COLO668 (cell line): ENCODE data around the gene CADM1.

Experiments
- DNase-seq: peaks from one replicate; lab custom pipeline; 2025; ENCODE audit not compliant: unreplicated experiment; lab: John Stamatoyannopoulos, UW

The CADM1 gene

DNA sequence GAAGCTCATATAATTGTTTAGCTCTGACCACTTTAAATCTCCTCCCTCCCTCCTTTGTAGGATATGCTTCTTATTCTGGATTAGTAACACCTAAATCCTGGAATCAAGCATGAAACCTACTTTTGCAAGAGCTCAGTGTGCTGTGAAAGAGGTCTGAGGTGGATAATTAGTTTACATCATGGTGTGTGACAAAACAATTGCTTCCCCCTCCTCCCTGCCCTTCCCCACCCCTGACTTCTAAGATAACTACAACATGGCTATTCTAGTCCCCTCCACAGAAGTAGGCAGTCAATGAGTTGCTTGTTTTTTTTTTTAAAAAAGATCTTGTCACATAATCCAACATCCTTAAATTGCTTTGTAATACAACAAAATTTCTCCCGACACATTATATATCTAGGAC lies 314.0 kb downstream of the CADM1 start:
- DNase-seq = no peak

DNA sequence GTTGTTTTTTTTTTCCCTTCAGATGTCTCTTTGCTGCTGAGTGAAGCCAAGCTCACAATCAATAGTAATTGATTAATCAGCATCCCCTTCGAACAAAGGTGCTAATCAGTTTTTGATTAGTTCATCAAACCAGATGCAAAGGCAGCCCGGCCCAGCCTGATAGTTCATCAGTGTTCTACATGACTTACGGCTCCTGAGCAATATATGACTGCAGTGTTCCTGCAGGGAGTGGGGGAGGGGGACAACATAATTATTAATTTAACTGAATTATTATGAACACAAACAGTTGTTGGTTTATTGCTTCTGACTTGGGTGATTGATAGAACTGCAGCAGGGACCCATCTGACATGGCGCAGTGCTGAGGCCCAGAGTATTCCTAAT lies 315.3 kb downstream of the CADM1 start:
- no peak for DNase-seq

DNA sequence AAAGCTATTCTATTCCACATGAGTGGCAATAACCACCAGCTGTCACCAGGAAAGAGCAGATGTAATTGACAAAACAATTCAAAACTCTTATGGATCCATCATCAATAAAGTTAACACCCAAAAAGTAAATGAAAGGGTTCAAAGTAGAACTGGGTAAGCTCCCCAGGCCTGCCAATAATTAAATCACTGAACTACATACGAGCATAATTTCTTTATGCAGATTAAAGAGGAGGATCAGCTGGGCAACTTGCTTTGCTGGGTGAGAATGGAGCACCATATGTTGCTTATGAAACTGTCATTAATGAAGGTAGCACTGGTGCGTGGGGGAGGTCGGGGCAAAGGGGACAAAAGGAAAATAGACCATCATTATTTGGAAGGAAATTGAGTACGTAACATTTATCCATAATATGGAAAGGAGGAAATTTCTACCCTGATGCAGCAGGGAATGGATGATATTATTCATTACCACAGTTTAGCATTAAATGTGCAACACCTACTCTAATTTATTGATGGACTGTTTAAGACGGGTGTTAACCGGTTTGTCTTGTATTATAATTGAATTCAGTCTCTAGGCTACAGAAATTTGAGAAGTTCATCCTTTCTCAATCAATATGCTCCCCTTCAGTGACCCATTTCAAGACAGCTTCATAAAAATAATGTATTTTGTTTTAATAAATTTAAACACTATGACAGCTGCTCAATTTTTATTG lies 315.9 kb downstream of the CADM1 start:
- DNase-seq = no peak

DNA sequence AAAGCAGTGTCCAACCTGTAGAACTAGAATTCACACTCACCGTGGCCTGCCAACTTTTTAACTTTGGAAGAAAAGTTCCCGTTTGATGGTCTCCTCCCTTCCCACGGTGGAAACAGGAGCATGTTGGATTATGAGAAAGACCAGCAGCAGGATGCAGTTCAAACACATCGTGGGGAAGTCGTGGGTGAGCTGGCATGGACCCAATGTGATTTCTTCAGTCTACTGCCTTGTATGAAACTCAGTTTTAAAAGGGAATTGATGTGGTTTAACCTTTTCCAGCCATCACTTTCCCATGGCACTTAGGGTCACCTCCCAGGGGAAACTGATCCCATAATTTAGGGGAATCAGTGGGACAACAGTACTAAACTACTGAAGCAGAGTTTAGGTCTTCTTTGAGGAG lies 318.3 kb downstream of the CADM1 start:
- no peak for DNase-seq

DNA sequence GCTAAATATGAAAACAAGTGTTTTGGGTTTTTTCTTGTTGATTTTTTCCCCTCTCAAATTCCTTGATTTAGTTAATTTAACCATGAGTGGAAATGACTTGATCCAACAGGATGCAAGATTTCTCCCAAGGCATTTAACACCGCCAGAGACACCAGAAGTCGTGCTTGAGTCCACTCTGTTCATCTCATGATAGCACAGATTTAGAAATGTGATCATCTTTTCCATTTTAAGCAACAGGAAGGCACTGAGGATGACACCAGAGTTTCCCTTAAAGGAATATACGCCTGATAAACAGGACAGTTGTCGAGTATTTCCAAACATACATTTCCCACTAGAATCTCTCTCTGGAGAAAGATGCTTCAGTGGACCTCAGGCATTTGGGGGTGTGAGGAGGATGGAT lies 318.7 kb downstream of the CADM1 start:
- DNase-seq = no peak

DNA sequence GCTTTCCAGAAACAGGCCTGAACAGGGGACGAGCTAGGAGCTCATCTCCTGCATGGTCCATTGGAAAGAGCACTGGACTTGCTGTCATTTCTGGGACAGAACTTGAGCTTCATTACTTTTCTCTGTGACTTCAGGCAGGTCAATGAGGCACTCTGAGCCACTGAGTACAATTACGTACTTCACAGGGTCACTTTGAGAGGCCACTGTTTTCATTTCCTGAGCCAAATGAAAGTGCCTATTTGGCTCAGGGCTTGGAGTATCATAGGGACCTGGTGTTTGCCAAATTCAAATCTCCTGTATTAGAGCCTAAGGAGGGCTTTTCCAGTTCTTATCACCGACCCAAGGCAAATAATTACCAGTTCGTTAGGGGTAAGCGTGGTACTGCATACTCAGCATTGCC lies 319.3 kb downstream of the CADM1 start:
- no peak for DNase-seq

DNA sequence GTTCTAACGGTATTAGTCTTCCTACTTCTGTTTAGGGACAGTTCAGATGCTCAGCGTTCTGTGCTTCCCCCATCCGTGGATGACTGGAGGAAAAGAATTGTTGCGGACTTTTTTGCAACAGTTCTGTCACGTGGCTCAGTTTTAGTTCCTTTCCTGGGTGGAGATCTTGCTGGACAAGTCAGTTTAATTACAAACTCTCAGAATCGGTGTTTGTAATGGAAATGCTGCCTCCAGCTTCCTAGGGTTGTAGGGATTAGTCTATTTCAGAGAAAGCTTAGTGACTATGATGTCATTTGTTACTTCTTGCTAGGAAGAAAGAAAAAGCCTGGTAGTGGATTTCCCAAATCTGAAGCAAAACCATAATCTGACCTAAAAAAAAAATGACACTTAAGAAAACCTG lies 320.4 kb downstream of the CADM1 start:
- DNase-seq = no peak

DNA sequence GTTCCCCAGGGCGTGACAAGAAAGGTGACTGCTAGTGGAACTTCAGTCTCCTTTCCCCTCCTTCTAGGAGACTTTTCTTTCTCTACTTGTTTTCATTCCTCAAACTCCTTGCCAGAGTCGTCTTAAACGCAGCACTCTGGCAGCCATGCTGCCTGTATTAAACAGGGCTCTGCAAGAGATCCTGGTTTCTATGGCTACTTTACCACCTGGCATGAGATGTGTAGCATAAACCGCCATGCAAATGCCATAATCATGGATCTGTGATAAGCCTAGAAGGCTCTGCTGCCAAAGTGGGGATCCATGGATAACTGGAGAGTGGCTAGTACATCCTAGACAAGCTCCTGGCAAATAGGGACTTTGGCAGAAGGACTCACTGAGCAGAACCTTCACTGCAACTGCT lies 321.1 kb downstream of the CADM1 start:
- no peak for DNase-seq

DNA sequence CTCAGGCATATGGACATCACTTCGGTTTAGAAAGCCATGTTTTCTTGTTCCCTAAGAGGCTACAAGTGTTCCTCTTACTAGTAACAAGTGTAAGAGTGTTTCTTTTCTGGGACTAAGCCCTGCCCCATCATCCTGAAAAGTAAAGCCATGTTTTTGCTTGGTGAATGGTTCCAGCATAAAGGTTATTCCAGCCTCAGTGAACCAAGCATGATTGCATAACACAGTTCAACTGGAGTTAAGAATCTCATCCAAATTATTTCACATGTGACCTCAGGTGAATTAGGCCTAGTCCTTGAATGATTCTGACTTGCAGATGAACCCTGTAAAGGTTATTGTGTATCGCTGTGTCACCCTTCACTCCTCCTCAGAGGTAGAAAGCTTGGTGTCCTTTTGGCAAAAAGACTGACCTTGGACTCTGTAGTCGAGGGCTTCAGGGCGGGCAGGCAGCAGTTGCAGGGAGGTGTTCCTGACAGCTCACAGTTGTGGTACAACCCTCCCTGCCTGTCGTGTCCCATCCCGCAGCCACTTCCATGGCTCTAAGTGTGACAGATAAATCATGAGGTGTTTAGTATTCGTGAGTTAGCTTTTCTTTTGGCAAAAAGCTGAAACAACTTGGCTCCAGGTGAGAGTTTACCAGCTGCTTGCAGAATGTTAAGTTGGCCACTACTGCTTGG lies 321.8 kb downstream of the CADM1 start:
- no peak for DNase-seq

DNA sequence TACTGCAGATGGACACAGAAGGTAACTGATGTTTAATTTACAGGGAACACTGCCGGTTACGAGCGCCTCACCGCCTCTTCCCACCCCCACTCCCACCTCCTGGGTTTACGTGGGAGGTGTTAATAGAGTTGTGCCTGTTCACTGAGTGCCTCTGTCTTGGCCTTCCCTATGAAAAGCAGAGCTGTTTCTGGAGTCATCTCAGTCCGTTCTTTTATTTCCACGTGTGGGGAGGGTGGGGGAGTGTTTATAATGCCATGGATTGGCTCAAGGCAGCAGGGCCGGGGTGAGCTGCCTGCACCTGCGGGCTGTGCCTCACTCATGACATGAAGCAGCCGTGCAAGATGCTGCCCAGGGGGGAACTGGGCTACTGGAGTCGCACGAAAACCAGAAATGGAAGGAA lies 322.7 kb downstream of the CADM1 start:
- no peak for DNase-seq

DNA sequence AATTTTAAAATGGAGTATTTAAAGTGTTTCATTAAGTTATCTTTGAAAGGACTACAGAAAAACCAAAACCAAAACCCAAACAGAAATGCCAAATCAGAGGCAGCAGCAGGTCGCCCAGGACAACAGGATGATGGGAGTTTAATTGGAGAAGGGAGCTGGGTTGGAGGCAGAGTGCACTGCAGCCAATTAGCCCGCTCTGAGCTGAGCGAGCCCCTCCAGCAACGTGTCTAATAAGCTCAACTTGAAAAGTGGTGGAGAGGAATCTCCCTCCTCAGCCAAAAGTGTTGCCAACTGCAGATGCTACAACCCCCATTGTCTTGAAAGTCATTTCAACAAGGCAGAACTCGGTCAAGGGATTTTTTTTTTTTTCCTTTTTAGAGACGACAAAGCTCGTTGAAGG lies 323.9 kb downstream of the CADM1 start:
- no peak for DNase-seq

DNA sequence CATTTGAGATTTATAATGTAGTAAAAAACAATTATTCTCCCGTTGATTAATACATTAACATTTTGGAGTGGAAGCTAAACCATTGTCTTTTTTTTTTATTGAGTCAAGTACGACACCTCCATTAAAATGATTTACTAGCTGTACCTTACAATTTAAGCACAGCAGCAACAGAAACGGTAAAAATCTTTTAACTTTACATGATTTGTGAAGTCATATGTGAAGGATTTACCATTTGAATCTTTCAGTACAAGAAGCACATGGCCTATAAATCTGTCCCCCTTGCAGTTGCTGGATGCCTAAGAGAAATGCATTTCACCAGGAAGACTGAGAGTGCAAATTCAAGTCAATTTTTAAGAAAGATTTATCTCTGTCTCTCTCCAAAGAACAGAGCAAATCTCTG lies 324.6 kb downstream of the CADM1 start:
- DNase-seq = no peak

DNA sequence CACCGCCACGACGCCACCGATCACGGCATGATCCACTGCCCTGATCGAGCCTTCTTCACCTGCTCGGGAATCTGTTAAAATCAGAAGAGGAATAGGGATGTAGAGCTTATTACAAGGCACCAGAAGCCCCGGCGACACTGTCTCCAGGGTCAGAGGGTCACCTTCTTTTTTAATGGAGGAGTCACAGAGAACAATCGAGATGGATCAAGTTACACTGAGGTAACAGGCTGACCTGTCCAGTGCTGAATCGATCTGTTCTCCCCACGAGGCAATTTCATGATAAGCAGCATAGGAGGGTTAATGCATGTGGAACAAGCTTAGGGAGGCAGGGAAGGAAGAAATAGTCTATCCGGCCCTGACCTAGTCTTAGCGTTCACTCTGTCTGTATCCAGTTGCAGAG lies 325.5 kb downstream of the CADM1 start:
- DNase-seq = no peak

DNA sequence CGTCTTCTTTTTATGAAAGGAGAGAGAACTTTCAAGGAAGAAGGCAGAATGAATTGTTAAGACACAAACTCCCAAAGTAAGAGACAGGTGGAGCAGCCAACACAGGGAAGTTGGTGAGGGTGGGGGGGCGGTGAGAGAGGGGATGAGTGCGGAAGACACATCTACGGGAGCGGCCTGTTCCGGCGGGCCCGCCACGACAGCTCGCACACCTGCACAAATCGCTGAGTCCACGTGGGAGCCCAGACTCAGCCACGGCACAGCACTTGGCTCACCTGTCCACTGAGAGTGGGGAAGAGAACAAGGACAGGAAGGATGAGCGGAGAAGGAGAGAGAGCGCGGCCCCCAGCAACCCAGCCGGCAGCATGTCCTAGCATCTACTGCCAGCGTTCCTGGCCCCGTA lies 331.1 kb downstream of the CADM1 start:
- DNase-seq = no peak

DNA sequence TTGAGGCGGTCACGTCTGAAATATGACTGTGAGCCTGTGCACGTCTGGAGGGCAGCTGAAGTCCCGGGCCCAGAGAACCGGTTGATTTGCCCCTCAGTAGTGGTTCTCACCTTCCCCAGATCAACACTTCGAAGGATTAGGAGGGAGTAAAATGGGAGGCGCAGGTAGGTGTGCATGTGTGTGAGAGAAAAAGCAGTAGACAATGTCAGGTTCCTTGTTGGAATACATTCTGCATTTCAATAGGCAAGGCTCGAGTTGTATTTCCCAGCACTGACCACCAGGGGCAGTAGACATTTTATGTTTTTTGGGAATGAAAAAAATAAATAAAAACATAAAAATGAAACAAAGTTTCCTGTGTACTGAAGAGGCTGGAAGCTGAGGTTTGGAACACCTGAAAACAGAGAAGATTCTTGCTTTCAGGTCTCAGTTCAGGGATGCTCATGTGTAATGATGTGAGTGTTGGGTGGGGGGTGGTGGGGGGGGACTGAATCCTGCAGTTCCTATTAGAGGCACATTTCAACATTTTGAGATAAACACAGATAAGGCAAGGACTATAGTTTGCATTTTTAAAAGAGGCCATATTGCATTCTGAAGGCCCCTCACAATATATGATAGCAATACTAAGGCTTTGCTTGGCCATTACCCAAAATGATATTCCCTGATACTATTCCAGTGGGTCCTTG lies 333.9 kb downstream of the CADM1 start:
- DNase-seq = peak; percentile 19

DNA sequence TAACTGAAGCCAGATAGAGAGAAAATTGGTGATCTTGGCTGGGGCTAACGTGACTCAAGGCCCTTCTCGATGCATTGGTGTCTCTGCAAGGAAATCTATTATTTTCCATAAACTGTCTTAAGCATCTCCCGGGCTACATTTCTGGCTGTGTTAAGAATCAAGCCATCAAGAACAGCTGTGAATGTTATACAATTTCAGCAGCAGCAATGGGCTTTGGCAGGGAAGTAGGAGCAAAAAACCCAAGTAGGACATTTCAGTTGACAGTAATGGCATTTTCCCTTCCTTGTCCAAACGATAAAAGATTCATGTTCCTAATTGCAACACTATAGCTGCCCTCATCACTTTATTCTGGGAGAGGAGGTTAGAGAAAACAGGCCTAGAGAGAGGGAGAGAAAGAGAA lies 335.0 kb downstream of the CADM1 start:
- DNase-seq = no peak

DNA sequence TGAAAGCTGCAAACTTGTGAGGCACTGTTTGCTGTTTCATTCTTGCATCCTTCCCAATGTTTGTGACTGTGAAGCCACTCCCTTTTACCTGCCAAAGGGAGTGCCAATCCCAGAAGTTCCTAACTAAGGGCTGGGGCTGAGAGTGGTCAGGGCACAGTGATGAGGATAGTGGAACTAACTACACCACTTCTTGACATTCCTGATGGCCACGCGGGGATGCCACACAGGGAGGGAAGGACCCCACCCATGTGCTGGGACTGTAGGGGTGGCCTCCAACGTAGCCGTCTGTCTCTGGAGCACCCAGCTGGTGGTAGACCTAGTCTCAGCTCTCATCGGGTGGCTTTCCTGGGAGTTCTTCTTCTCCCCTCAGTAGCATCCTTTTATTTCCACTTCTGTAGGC lies 335.5 kb downstream of the CADM1 start:
- no peak for DNase-seq

DNA sequence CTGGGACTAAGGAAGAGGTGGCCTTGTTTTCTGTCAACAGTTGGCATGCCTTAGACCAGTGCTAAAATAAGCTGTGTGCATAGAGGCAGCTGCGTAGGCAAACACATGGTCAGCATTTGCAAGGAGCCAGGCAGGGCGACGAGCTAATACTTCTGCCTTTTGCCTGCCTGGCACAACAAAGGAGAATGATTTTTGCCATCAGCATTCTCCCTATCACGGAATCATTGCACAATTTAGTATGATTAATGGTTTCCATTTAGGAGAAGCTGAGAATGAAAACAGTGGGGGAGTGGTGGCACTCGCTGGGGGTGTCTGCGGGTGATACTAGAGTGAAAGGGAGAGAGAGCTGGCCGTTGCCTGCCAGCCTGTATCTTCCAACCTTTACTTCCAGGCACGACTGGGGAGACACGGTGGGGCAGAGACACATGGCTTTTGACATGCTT lies 336.0 kb downstream of the CADM1 start:
- no peak for DNase-seq

DNA sequence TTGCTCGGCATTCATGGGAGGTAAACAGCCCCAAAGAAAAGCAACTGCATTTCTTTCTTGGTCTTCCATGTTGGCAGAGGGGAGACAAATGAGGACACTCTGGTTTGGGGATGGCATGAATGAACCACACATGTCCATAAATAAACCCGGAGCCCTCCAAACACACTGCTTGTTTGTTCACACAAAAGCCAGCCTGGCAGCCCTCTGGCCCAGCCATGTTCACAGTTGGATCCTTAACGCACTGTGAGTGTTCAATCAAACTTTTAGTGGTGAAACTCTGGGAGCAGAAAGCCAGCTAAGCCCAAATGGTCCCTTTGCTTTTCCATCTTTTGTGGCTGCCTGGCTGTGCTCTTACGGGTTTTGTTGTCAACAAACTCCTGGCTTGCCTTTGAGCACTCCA lies 336.8 kb downstream of the CADM1 start:
- no peak for DNase-seq

DNA sequence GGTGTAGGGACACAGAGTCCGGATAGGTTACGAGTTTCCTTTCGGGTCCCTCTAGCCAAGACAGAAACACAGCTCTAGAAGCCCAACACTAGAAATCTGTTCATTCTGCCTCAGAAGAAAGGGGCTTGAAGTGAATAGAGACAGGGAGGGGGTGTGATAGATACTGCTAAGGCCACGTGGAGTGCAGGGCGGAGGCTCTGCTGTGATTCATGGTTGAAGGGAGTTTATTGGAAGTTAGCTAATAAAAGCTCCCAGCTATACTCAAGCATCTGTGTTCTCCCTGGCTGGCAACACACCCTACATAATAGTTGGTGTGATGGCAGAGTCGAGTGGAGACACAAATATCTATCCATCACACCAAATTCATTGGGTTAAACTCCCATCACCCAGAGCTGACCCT lies 337.4 kb downstream of the CADM1 start:
- no peak for DNase-seq

DNA sequence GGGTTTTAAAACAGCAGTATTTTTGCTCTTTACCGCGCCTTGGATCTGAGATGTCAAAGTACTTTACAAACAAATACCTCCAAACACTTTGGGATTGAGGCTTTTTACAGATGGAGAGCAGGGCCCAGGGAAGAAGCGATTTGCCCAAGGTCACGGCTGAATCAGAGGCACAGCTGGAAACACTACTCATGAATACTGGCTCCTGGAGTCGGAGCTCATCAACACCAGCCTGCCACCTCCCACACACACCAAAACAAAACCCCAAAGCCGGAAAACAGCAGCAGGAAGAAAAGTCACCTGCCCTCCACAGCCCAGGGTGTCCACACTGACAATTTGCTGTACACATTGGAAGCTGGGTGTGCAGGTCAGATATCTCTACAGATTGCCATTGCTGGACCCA lies 339.4 kb downstream of the CADM1 start:
- no peak for DNase-seq

DNA sequence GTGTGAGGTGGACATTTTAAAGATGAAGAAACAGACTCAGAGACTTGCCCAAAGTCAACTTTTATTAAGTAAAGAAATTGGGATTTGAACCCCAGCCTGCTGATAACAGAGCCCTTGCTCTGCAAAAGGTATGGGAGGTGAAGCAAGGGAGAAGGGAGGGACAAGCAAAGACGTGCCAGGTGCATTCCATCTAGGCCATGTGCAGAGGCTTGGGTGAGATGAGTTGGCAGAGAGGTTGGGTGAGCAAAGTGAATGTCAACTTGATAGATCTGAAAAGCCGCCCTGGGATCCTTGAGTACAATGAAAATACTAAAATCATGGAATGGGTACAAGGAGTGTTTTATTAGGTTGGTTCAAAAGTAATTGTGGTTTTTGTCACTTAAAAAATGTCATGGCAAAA lies 341.3 kb downstream of the CADM1 start:
- DNase-seq = no peak
